Liver (tissue), 9 donors: ENCODE data around the gene LMAN2. TPM values are rescaled to one million over a fixed set of nuclear protein-coding genes. Genes with fewer than 3 reads are reported as not detected.
A peak's percentile ranks its signal among the peaks of the same experiment; 100 is the strongest.

ENCODE experiments used
- DNase-seq: peaks from one replicate; pipeline ENCODE4 v3.0.0-alpha.2; 2017; ENCODE audit warnings: low spot score
- H3K27ac ChIP-seq, 2 donors: one replicate each; pipeline ENCODE4 v1.7.0; 2013; ENCODE audit warnings: inconsistent platforms in 2 of 2, low read length in 2 of 2, control low read depth in 1 of 2, low read depth in 1 of 2, mild to moderate bottlenecking in 1 of 2
- H3K27me3 ChIP-seq, 4 donors: one replicate each; pipeline versions ENCODE4 v1.6.1 to v1.7.0; 2013; ENCODE audit warnings: low read length in 3 of 4, inconsistent platforms in 1 of 4, mild to moderate bottlenecking in 1 of 4, moderate library complexity in 1 of 4; ENCODE audit not compliant: control insufficient read depth in 4 of 4, insufficient read depth in 4 of 4
- H3K36me3 ChIP-seq, 4 donors: one replicate each; pipeline versions ENCODE4 v1.6.1 to v1.7.0; 2013; ENCODE audit warnings: low read length in 3 of 4, mild to moderate bottlenecking in 3 of 4, low read depth in 1 of 4, moderate library complexity in 1 of 4; ENCODE audit not compliant: control insufficient read depth in 4 of 4, insufficient read depth in 3 of 4
- H3K4me1 ChIP-seq, 4 donors: one replicate each; pipeline versions ENCODE4 v1.6.1 to v1.7.0; 2013; ENCODE audit warnings: low read length in 3 of 4, mild to moderate bottlenecking in 3 of 4, moderate library complexity in 1 of 4; ENCODE audit not compliant: control insufficient read depth in 4 of 4, insufficient read depth in 4 of 4
- H3K4me3 ChIP-seq, 3 donors: one replicate each; pipeline versions ENCODE4 v1.6.1 to v1.7.0; 2013; ENCODE audit warnings: low read length in 3 of 3, control low read depth in 1 of 3, low read depth in 1 of 3, mild to moderate bottlenecking in 1 of 3
- H3K9ac ChIP-seq, 2 donors: one replicate each; pipeline ENCODE4 v1.7.0; 2013; ENCODE audit warnings: low read length in 2 of 2, mild to moderate bottlenecking in 2 of 2, moderate library complexity in 2 of 2, control low read depth in 1 of 2, low read depth in 1 of 2
- H3K9me3 ChIP-seq, 4 donors: one replicate each; pipeline versions ENCODE4 v1.6.1 to v1.7.0; 2013; ENCODE audit warnings: low read length in 3 of 4; ENCODE audit not compliant: control insufficient read depth in 4 of 4
- CTCF ChIP-seq: fragments of 150-350 bp; IDR thresholded peaks from 2 replicates; pipeline ENCODE4 v1.5.1; 2017; ENCODE audit warnings: improper control_type of control experiment, low read depth, low read length; ENCODE audit not compliant: missing input control
- FOXA1 ChIP-seq: IDR thresholded peaks from 2 replicates; pipeline ENCODE4 v1.6.1; 2016; ENCODE audit warnings: antibody characterized with exemption
- FOXA2 ChIP-seq: IDR thresholded peaks from 2 replicates; pipeline ENCODE4 v1.6.1; 2016; ENCODE audit warnings: antibody characterized with exemption
- HNF4G ChIP-seq: IDR thresholded peaks from 2 replicates; pipeline ENCODE4 v1.6.1; 2016; ENCODE audit warnings: antibody characterized with exemption
- RAD21 ChIP-seq, 2 donors: IDR thresholded peaks; 2 replicates each; pipeline ENCODE4 v1.6.1; 2016; ENCODE audit warnings: antibody characterized with exemption in 2 of 2, mild to moderate bottlenecking in 2 of 2
- REST ChIP-seq: IDR thresholded peaks from 2 replicates; pipeline ENCODE4 v1.6.1; 2016; ENCODE audit warnings: antibody characterized with exemption, mild to moderate bottlenecking
- RXRA ChIP-seq, 2 donors: IDR thresholded peaks; 2 replicates each; pipeline ENCODE4 v1.6.1; 2017 to 2018; ENCODE audit warnings: antibody characterized with exemption in 2 of 2, mild to moderate bottlenecking in 1 of 2
- ZBTB33 ChIP-seq: IDR thresholded peaks from 2 replicates; pipeline ENCODE4 v1.6.1; 2016; ENCODE audit warnings: antibody characterized with exemption
- WGBS: extraction: QIAGEN DNeasy Blood & Tissue Kit; methylation state at CpG from one replicate; pipeline ENCODE4 v1.1.7; 2013; 5-methylcytosine and 5-hydroxymethylcytosine counted together
- polyA plus RNA-seq, 2 donors: library from polyadenylated mRNA; stranded (reverse) in 1 of 2; unstranded in 1 of 2; fragments of 200-250 nt in 1 of 2; fragments of >200 nt in 1 of 2; fragmentation: Nextera tagmentation in 1 of 2; extraction: Ambion mirVana in 1 of 2; gene quantifications; one replicate each; pipeline versions ENCODE4 v1.2.1 to v1.2.3, GENCODE V29; 2013 to 2015
- total RNA-seq, 2 donors: library from RNA; depleted of rRNA; stranded (reverse); fragments of >200 nt; gene quantifications; one replicate each; pipeline ENCODE4 v1.2.3, GENCODE V29; 2014
- donor health status: healthy.
- donor health status: healthy.
- donor health status: healthy.
- donor health status: healthy.
- donor health status: healthy.

Gene LMAN2
- total and polyA plus RNA-seq, 4 donors: 243 to 478 (median 364) TPM

GRCh38 chr5:177384134-177384533, 32.7 kb upstream of the LMAN2 start, which contains the start of gene SLC34A1 (continued):
- TF ChIP-seq FOXA2 (no peak), HNF4G (no peak)

- DNase-seq: no peak
- peaks cover 4 to 28% (median 14%) of the 10 kb centered on the region in 4 donors for H3K4me1 ChIP-seq
- no peak overlapping the region for H3K9ac ChIP-seq
- 94% methylated on average over 9 of the region's 9 CpGs for WGBS
- no peaks in the 10 kb centered on the region for H3K27me3 ChIP-seq
- H3K36me3 ChIP-seq: no peaks in the 10 kb centered on the region
- no peak overlapping the region for H3K27ac ChIP-seq
- TF ChIP-seq ZBTB33: no peak
- no peak overlapping the region for H3K4me3 ChIP-seq
- H3K9me3 ChIP-seq: no peaks in the 10 kb centered on the region
These were observed 31.7 kb upstream of the LMAN2 start for GRCh38 chr5:177383181-177383580.

- no peaks in the 10 kb centered on the region for H3K36me3 ChIP-seq
- 26% methylated on average over 11 of the region's 11 CpGs for WGBS
- TF ChIP-seq RXRA (IDR thresholded peaks at IDR 0.05): peak in 1 of 2 donors; percentile 11
- peak; percentile 38 for TF ChIP-seq CTCF
- TF ChIP-seq FOXA1: no peak
- TF ChIP-seq RAD21 (IDR thresholded peaks at IDR 0.05): peak; percentile 71 to 80
- peak; percentile 14 for TF ChIP-seq REST
- no peak overlapping the region for H3K27ac ChIP-seq
- no peak for DNase-seq
- H3K9me3 ChIP-seq: no peaks in the 10 kb centered on the region
- no peak overlapping the region for H3K4me3 ChIP-seq
- peaks cover 8 to 34% (median 20%) of the 10 kb centered on the region in 4 donors for H3K4me1 ChIP-seq
- H3K27me3 ChIP-seq: no peaks in the 10 kb centered on the region
- no peak overlapping the region for H3K9ac ChIP-seq
These were observed 31.1 kb upstream of the LMAN2 start for GRCh38 chr5:177382423-177383029.
